HL-60 (cell line): ENCODE results near the gene CARD14.

Experiments used
- DNase-seq, 2 experiments: peaks; one replicate each; pipeline ENCODE4 v3.0.0-alpha.2; 2010 to 2020; ENCODE audit warnings: low read depth in 1 of 2, low spot score in 1 of 2
- H3K27ac ChIP-seq: fragments of 250-450 bp; sonication (Bioruptor Pico); replicated peaks from 2 replicates; pipeline ENCODE4 v1.5.1; 2020; ENCODE audit warnings: mild to moderate bottlenecking, moderate library complexity
- H3K27me3 ChIP-seq: fragments of 250-450 bp; sonication (Bioruptor Pico); 2 replicates; pipeline ENCODE4 v1.5.1; 2021; ENCODE audit warnings: mild to moderate bottlenecking, moderate library complexity; ENCODE audit not compliant: insufficient read depth, poor library complexity, severe bottlenecking
- H3K4me3 ChIP-seq: replicated peaks from 2 replicates; pipeline ENCODE4 v1.5.1; 2011; ENCODE audit warnings: mild to moderate bottlenecking, control low read depth, low read length; ENCODE audit not compliant: insufficient read depth
- GABPA ChIP-seq: IDR thresholded peaks from 2 replicates; pipeline ENCODE4 v1.6.1; 2012; ENCODE audit warnings: low read depth
- POLR2AphosphoS5 ChIP-seq: IDR thresholded peaks from 2 replicates; pipeline ENCODE4 v1.6.1; 2012; ENCODE audit warnings: low read depth
- SPI1 ChIP-seq: IDR thresholded peaks from 2 replicates; pipeline ENCODE4 v1.6.1; 2012; ENCODE audit warnings: low read depth, mild to moderate bottlenecking, borderline replicate concordance
- TF ChIP-seq, protein P1 (sequence below): IDR thresholded peaks from 2 replicates; pipeline ENCODE4 v1.6.1; 2012; ENCODE audit warnings: low read depth; ENCODE audit not compliant: insufficient replicate concordance
- TF ChIP-seq, protein P2 (sequence below): IDR thresholded peaks from one replicate; pipeline ENCODE4 v1.5.1; 2011; ENCODE audit warnings: low read length, control low read depth, inconsistent platforms; ENCODE audit not compliant: insufficient read depth

The CARD14 gene

DNA sequence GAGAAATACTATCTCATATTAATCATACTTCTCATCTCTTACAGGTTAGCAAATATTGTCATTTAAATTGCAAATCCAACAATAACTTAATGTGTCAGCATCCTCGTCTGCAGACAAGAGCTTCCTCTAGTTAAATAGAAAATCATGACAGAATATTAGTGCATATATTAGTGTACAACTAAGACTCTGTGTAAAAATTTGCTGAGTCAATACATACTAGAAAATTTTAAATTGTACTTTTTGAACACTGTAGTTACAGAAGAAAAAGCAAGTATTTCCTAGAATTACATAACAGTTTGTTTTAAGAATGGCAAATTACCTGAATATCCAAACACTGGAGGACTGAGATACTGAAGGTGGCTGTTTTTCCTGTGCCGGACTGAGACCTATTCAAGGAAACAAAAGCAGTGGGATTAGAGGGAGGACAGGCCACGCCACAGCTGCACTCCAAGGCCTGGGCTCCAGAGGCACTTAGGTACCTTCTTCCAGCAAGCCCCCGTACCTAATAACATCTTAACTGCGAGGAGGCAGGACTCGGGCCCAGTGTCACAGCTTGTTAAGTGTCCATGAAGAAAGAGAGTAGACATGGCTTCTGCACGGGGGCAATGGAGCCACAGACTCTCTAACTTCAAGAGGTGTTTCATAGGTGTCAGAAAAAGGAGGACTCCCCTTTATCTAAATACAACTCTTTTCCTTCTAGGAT lies 28.2 kb upstream of the CARD14 start:
- TF ChIP-seq, protein P1, sequence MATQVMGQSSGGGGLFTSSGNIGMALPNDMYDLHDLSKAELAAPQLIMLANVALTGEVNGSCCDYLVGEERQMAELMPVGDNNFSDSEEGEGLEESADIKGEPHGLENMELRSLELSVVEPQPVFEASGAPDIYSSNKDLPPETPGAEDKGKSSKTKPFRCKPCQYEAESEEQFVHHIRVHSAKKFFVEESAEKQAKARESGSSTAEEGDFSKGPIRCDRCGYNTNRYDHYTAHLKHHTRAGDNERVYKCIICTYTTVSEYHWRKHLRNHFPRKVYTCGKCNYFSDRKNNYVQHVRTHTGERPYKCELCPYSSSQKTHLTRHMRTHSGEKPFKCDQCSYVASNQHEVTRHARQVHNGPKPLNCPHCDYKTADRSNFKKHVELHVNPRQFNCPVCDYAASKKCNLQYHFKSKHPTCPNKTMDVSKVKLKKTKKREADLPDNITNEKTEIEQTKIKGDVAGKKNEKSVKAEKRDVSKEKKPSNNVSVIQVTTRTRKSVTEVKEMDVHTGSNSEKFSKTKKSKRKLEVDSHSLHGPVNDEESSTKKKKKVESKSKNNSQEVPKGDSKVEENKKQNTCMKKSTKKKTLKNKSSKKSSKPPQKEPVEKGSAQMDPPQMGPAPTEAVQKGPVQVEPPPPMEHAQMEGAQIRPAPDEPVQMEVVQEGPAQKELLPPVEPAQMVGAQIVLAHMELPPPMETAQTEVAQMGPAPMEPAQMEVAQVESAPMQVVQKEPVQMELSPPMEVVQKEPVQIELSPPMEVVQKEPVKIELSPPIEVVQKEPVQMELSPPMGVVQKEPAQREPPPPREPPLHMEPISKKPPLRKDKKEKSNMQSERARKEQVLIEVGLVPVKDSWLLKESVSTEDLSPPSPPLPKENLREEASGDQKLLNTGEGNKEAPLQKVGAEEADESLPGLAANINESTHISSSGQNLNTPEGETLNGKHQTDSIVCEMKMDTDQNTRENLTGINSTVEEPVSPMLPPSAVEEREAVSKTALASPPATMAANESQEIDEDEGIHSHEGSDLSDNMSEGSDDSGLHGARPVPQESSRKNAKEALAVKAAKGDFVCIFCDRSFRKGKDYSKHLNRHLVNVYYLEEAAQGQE: no peak
- TF ChIP-seq SPI1 (no peak), GABPA (no peak), POLR2AphosphoS5 (no peak)
- TF ChIP-seq, protein P2, sequence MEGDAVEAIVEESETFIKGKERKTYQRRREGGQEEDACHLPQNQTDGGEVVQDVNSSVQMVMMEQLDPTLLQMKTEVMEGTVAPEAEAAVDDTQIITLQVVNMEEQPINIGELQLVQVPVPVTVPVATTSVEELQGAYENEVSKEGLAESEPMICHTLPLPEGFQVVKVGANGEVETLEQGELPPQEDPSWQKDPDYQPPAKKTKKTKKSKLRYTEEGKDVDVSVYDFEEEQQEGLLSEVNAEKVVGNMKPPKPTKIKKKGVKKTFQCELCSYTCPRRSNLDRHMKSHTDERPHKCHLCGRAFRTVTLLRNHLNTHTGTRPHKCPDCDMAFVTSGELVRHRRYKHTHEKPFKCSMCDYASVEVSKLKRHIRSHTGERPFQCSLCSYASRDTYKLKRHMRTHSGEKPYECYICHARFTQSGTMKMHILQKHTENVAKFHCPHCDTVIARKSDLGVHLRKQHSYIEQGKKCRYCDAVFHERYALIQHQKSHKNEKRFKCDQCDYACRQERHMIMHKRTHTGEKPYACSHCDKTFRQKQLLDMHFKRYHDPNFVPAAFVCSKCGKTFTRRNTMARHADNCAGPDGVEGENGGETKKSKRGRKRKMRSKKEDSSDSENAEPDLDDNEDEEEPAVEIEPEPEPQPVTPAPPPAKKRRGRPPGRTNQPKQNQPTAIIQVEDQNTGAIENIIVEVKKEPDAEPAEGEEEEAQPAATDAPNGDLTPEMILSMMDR: no peak
- Histone ChIP-seq H3K4me3 (no peak overlapping the region), H3K27me3 (no peaks in the 10 kb centered on the region), H3K27ac (no peak overlapping the region)
- DNase-seq: no peak

DNA sequence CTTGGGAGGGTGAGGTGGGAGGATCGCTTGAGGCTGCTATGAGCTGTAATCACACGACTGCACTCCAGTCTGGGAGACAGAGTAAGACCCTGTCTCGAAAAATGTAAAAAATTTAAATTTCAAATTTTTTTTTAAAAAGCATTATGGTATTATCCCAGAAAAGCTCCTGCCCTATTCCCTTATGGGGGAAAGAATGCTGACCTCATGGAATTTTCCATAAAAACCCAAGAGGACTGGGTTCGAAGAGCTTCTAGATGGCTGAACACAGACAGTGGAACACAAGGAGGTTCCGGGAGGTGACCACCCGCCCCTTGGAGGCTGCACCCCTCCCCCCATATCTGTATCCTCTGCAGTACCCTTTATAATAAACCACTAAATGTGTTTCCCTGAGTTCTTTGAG lies 26.9 kb upstream of the CARD14 start:
- TF ChIP-seq, protein P2: no peak
- TF ChIP-seq, protein P1: no peak
- TF ChIP-seq SPI1: no peak
- no peak for TF ChIP-seq POLR2AphosphoS5
- no peak for DNase-seq
- H3K4me3 ChIP-seq: no peak overlapping the region
- H3K27me3 ChIP-seq: no peaks in the 10 kb centered on the region
- H3K27ac ChIP-seq: no peak overlapping the region

DNA sequence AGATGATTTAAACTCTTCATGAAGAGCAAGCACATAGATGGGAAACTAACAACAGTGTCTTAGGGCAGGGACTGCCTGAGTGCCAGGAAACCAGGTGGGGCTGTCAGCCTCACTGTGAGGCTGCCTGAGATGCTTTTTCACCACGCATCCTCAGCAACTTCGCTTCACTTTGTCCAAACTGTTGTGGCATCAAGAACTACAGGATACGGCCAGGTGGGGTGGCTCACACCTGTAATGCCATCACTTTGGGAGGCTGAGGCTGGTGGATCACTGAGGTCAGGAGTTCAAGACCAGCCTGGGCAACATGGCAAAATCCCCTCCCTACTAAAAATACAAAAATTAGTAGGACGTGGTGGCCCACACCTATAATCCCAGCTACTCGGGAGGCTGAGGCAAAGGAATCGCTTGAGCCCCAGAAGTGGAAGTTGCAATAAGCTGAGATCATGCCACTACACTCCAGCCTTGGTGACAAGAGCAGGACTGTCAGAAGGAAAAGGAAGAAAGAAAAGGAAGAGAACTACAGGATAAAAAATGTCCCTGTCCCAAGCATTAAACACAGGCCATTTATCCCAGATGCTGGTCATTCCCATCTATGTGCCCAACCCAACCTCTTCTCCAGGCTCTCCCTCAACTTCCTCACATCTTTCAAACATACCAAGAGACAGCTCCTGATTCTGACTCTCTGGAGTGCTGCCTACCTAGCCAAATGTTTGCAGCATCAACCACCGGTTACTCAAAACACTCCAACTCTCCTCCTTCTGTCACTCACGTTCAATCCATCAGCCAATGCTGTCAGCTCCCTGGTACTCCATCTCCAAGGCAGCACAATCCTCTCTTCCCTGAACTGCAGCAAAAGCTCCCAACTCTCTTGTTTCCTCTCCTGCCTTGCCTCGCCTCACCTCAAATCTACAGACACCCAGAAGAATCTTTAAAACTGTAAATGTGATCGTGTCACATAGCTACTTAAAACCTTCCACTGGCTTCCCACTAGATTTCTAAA lies 24.5 kb upstream of the CARD14 start:
- TF ChIP-seq SPI1: no peak
- TF ChIP-seq, protein P1: no peak
- TF ChIP-seq, protein P2: no peak
- TF ChIP-seq POLR2AphosphoS5: no peak
- TF ChIP-seq GABPA: no peak
- Histone ChIP-seq H3K4me3 (peak overlapping the region; percentile 90), H3K27ac (peak overlapping the region; percentile 82), H3K27me3 (no peaks in the 10 kb centered on the region)
- no peak for DNase-seq
